ENCODE results near the gene MRPL3. TPM values are rescaled to one million over a fixed set of nuclear protein-coding genes. Genes with fewer than 3 reads are reported as not detected.

The MRPL3 gene
- total and polyA plus RNA-seq, 2 donors (not counting 3 experiments of a cell fraction or from before 2014, with no cell fraction given): 49.6 to 68.2 TPM

GRCh38 chr3:131421957-131422498 lies 80.7 kb downstream of the MRPL3 start:
- H3K9me1 ChIP-seq (replicated peaks; ENCODE audit: control insufficient read depth, extremely low read depth, insufficient read depth, low read length): no peaks in the 10 kb centered on the region
- BruUV-seq (replicated peaks): no TSS peak
- POLR2A ChIA-PET: no interaction called here
- CTCF ChIA-PET: interaction anchor here (1.5 kb wide), 1 partner anchor 20 kb away, joined by 4 read pairs; no protein-coding TSS in a partner anchor
- DNase-seq (ENCODE audit: low read depth, low spot score): no peak
- H3K79me2 ChIP-seq (ENCODE audit: control insufficient read depth, insufficient read depth, low read length): no peaks in the 10 kb centered on the region
- intact Hi-C loops (cut with micrococcal nuclease): no loop called here
- H3K4me2 ChIP-seq (ENCODE audit: insufficient read depth, low read length): no peak overlapping the region
- H3K4me3 ChIP-seq (replicated peaks in 1 of 3; ENCODE audit: insufficient read depth in 1 of 3, low read depth in 1 of 3, low read length in 3 of 3): no peak overlapping the region
- H3K9ac ChIP-seq (replicated peaks; ENCODE audit: extremely low read depth, insufficient read depth, low read length): no peak overlapping the region
- no peak for TF ChIP-seq EZH2 (IDR thresholded peaks at IDR 0.05; ENCODE audit: borderline replicate concordance, low read depth, low read length, severe bottlenecking)
- TF ChIP-seq FOS (IDR thresholded peaks at IDR 0.05; ENCODE audit: borderline replicate concordance, insufficient read depth, low read length): no peak
- no peak for TF ChIP-seq POLR2A (IDR thresholded peaks at IDR 0.05; ENCODE audit: low read depth, low read length)
- TF ChIP-seq JUN (IDR thresholded peaks at IDR 0.05; ENCODE audit: borderline replicate concordance, insufficient read depth, insufficient read length, low read depth): no peak
- no peak for TF ChIP-seq POLR2AphosphoS5 (IDR thresholded peaks at IDR 0.05; ENCODE audit: insufficient read depth, low read depth, low read length)
- no peak for TF ChIP-seq MYC (IDR thresholded peaks at IDR 0.05; ENCODE audit: low read depth, low read length)
- TF ChIP-seq MAX (IDR thresholded peaks at IDR 0.05; ENCODE audit: insufficient read depth, insufficient read length): no peak
- TF ChIP-seq CTCF (IDR thresholded peaks at IDR 0.05; ENCODE audit: extremely low read depth in 1 of 2, insufficient read depth in 1 of 2, low read depth in 1 of 2, low read length in 2 of 2): no peak
- no peak for TF ChIP-seq GATA2 (IDR thresholded peaks at IDR 0.05; ENCODE audit: insufficient read depth, insufficient read length, low read depth, low read length)
- no peaks in the 10 kb centered on the region for H3K9me3 ChIP-seq (replicated peaks; ENCODE audit: control insufficient read depth, insufficient read depth, low read length)
- H3K27ac ChIP-seq (ENCODE audit: insufficient read depth, low read depth, low read length): no peak overlapping the region
- H4K20me1 ChIP-seq (replicated peaks; ENCODE audit: control insufficient read depth, extremely low read depth, insufficient read depth, low read length): no peaks in the 10 kb centered on the region
- no peak for FAIRE-seq
- dilution Hi-C loops (cut with MboI; ENCODE audit: extremely low pct_ligation_motif_present, low sequenced_read_pairs): no loop called here
- no peaks in the 10 kb centered on the region for H3K4me1 ChIP-seq (ENCODE audit: control insufficient read depth, extremely low read depth, insufficient read depth, low read length)
- no peak overlapping the region for H2AFZ ChIP-seq (ENCODE audit: low read depth, low read length)
- peaks cover 2 to 15% of the 10 kb centered on the region in 2 experiments for H3K27me3 ChIP-seq (ENCODE audit: control insufficient read depth in 2 of 2, insufficient read depth in 2 of 2, low read length in 2 of 2)
- no peaks in the 10 kb centered on the region for H3K36me3 ChIP-seq (ENCODE audit: control insufficient read depth in 2 of 2, extremely low read depth in 1 of 2, insufficient read depth in 2 of 2, low read length in 2 of 2)
